B cell (primary cell): ENCODE results near the gene PTCRA. TPM values are rescaled to one million over a fixed set of nuclear protein-coding genes. Genes with fewer than 3 reads are reported as not detected.

ENCODE experiments used
- ATAC-seq: fragments of 200-7000 bp; cut with Tn5 transposase; one replicate; pipeline ENCODE4 v1.10.0; 2021; ENCODE audit warnings: low read depth, mild to moderate bottlenecking, moderate number of reproducible peaks, moderate library complexity
- CTCF ChIA-PET: fragments of 350-600 bp; sonication (Branson Sonifier 250); formaldehyde crosslinking; loops from one replicate; lab custom pipeline; 2021; ENCODE audit warnings: antibody characterized with exemption, inconsistent platforms; lab: Charles Lee
- POLR2A ChIA-PET: fragments of 350-600 bp; sonication (Branson Sonifier 250); formaldehyde crosslinking; loops from one replicate; lab custom pipeline; 2021; ENCODE audit warnings: antibody characterized with exemption; lab: Charles Lee
- DNase-seq: peaks from one replicate; pipeline ENCODE4 v3.0.0; 2013
- H2AFZ ChIP-seq: 2 replicates; pipeline ENCODE4 v1.6.1; 2012; ENCODE audit warnings: mild to moderate bottlenecking, low read depth, low read length; ENCODE audit not compliant: insufficient read depth, poor library complexity, severe bottlenecking
- H3K27ac ChIP-seq, 2 donors: 1 replicate in 1 of 2; 2 replicates in 1 of 2; pipeline ENCODE4 v1.5.1; 2012 to 2013; ENCODE audit warnings: low read length in 2 of 2, mild to moderate bottlenecking in 2 of 2, moderate library complexity in 1 of 2
- H3K27me3 ChIP-seq, 4 experiments: fragments of 200-600 bp in 1 of 4; sonication (generic) in 1 of 4; replicated peaks in 1 of 4; 1 replicate in 2 of 4; 2 replicates in 2 of 4; pipeline versions ENCODE4 v1.6.1 to v1.7.0; 2013 to 2016; ENCODE audit warnings: low read length in 3 of 4, mild to moderate bottlenecking in 2 of 4, mixed read lengths in 1 of 4, moderate library complexity in 1 of 4; ENCODE audit not compliant: insufficient read depth in 4 of 4, control insufficient read depth in 3 of 4; ENCODE audit errors: control extremely low read depth in 1 of 4
- H3K36me3 ChIP-seq, 2 experiments: replicated peaks in 1 of 2; 1 replicate in 1 of 2; 2 replicates in 1 of 2; pipeline versions ENCODE4 v1.6.1 to v1.7.1; 2013; ENCODE audit warnings: low read length in 1 of 2; ENCODE audit not compliant: insufficient read depth in 2 of 2, control insufficient read depth in 1 of 2; ENCODE audit errors: control extremely low read depth in 1 of 2, extremely low read depth in 1 of 2
- H3K4me1 ChIP-seq, 2 donors: fragments of 200-600 bp in 1 of 2; sonication (generic) in 1 of 2; 1 replicate in 1 of 2; 2 replicates in 1 of 2; pipeline versions ENCODE4 v1.5.1 to v1.6.1; 2013 to 2017; ENCODE audit warnings: low read length in 2 of 2; ENCODE audit not compliant: control insufficient read depth in 2 of 2, insufficient read depth in 2 of 2
- H3K4me2 ChIP-seq: replicated peaks from 2 replicates; pipeline ENCODE3; 2012; ENCODE audit warnings: mild to moderate bottlenecking, low read depth, low read length; ENCODE audit not compliant: poor library complexity, severe bottlenecking
- H3K4me3 ChIP-seq, 5 experiments: fragments of 200-600 bp in 1 of 5; sonication (generic) in 1 of 5; 1 replicate in 3 of 5; 2 replicates in 2 of 5; pipeline versions ENCODE4 v1.5.1 to v1.7.0; 2011 to 2016; ENCODE audit warnings: low read length in 4 of 5, mild to moderate bottlenecking in 4 of 5, low read depth in 2 of 5, control low read depth in 1 of 5, moderate library complexity in 1 of 5; ENCODE audit not compliant: insufficient read depth in 1 of 5; ENCODE audit errors: control extremely low read depth in 1 of 5, extremely low read depth in 1 of 5
- H3K79me2 ChIP-seq: fragments of 200-600 bp; sonication (generic); one replicate; pipeline ENCODE4 v1.6.0; 2016; ENCODE audit warnings: low read length; ENCODE audit not compliant: control insufficient read depth, insufficient read depth
- H3K9ac ChIP-seq: fragments of 200-600 bp; sonication (generic); 2 replicates; pipeline ENCODE4 v1.6.1; 2017; ENCODE audit warnings: mild to moderate bottlenecking, low read length, moderate library complexity
- H3K9me3 ChIP-seq, 3 donors: one replicate each; pipeline versions ENCODE4 v1.6.1 to v1.7.1; 2013; ENCODE audit warnings: low read length in 2 of 3; ENCODE audit not compliant: control insufficient read depth in 2 of 3, insufficient read depth in 1 of 3; ENCODE audit errors: control extremely low read depth in 1 of 3
- H4K20me1 ChIP-seq: 2 replicates; pipeline ENCODE4 v1.6.0; 2012; ENCODE audit warnings: mild to moderate bottlenecking, low read length; ENCODE audit not compliant: insufficient read depth, control insufficient read depth, poor library complexity, severe bottlenecking
- H3K27ac Mint-ChIP-seq: one replicate; pipeline ENCODE4 v1.8.0; 2021; ENCODE audit warnings: mixed read lengths
- H3K27me3 Mint-ChIP-seq: one replicate; pipeline ENCODE4 v1.8.0; 2021; ENCODE audit warnings: mixed read lengths
- H3K4me1 Mint-ChIP-seq: one replicate; pipeline ENCODE4 v1.8.0; 2021; ENCODE audit warnings: mixed read lengths
- H3K4me3 Mint-ChIP-seq: one replicate; pipeline ENCODE4 v1.8.0; 2021; ENCODE audit warnings: mixed read lengths
- H3K9me3 Mint-ChIP-seq: one replicate; pipeline ENCODE4 v1.8.0; 2022; ENCODE audit warnings: mixed read lengths; ENCODE audit not compliant: insufficient read depth
- EZH2 ChIP-seq: IDR thresholded peaks from 2 replicates; pipeline ENCODE4 v1.6.1; 2012; ENCODE audit warnings: borderline replicate concordance, low read depth, mild to moderate bottlenecking, moderate library complexity, low read length; ENCODE audit not compliant: insufficient read depth, poor library complexity, severe bottlenecking
- WGBS: methylation state at CpG from one replicate; pipeline ENCODE4 v1.1.5; 2013; ENCODE audit warnings: missing lambda C conversion rate; ENCODE audit not compliant: insufficient coverage; 5-methylcytosine and 5-hydroxymethylcytosine counted together
- intact Hi-C: fragments of 100-400 bp; cut with micrococcal nuclease; formaldehyde crosslinking; loops from one replicate; pipeline ENCODE4 v1.10.0; 2022
- polyA plus RNA-seq: library from polyadenylated mRNA; depleted of rRNA; stranded (reverse); fragments of >200 nt; gene quantifications from 2 replicates; pipeline ENCODE4 v1.2.3, GENCODE V29; 2012
- total RNA-seq, 2 donors: library from RNA; stranded (reverse); fragments of 120-200 nt in 1 of 2; gene quantifications; 1 replicate in 1 of 2; 2 replicates in 1 of 2; pipeline versions ENCODE4 v1.2.3 to v1.2.4, GENCODE V29; 2013 to 2022
- TF ChIP-seq, protein P1 (sequence below): fragments of 200-600 bp; IDR thresholded peaks from one replicate; pipeline ENCODE4 v1.8.0; 2022; ENCODE audit warnings: antibody characterized with exemption, mild to moderate bottlenecking

Gene PTCRA
- total and polyA plus RNA-seq, 2 donors (not counting 1 experiment from before 2014, with no cell fraction given), result not detected

DNA sequence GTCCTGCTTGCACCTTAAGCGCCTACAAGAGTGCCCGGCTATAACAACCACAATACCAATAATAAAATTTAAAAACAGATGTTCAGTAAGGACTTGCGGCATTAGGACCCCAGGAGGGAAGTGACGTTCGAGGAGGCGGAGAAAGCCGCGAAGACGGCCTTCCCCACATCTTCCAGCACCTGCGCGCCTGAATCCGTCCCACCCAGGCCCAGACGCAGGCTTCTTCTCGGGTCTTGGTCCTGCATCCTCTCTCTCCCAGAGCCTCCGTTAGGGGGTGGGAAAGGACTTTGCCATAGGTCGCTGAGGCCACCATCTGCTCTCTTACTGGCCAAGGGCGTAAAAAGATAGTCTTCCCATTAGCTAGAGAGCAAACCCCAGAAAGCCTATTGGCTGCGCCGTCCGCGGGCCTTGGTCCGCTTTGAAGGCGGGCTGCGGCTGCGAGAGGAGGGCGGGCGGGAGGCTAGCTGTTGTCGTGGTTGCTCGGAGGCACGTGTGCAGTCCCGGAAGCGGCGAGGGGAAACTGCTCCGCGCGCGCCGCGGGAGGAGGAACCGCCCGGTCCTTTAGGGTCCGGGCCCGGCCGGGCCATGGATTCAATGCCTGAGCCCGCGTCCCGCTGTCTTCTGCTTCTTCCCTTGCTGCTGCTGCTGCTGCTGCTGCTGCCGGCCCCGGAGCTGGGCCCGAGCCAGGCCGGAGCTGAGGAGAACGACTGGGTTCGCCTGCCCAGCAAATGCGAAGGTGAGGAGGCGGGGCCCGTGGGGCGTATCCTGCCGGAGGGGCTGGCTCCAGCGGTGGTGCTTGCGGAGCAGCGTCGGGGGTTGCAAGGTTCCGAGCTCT lies 13.3 kb downstream of the PTCRA start, which contains the start of gene CNPY3:
CNPY3 (plus strand) TSS at position 495 of the 835 bp plus-strand sequence; CDS start at position 586, 91 bp downstream.
- Histone ChIP-seq H3K4me2 (peak within 1 kb of the TSS; percentile 94), H3K9me3 (no peaks in the 10 kb centered on the region), H3K79me2 (peaks cover 47% of the 10 kb centered on the region), H3K27me3 (no peaks in the 10 kb centered on the region), H3K4me3 (peak within 1 kb of the TSS; percentile 86 to 89 (median 87)), H3K9ac (peak within 1 kb of the TSS; percentile 85), H3K27ac (peak within 1 kb of the TSS; percentile 94 to 97), H3K36me3 (peaks cover under 1 to 25% of the 10 kb centered on the region in 2 experiments), H4K20me1 (peaks cover 42% of the 10 kb centered on the region), H2AFZ (peak within 1 kb of the TSS; percentile 83), H3K4me1 (peaks cover 44 to 49% of the 10 kb centered on the region in 2 donors)
- intact Hi-C loops, result loop anchor here (1.0 to 10.0 kb wide), 15 partner anchors 28 to 700 kb away; partner anchors contain the start of genes BICRAL, CUL9, GTPBP2 and KLC4
- under 1% methylated on average over 49 of the region's 63 CpGs for WGBS
- TF ChIP-seq, protein P1, sequence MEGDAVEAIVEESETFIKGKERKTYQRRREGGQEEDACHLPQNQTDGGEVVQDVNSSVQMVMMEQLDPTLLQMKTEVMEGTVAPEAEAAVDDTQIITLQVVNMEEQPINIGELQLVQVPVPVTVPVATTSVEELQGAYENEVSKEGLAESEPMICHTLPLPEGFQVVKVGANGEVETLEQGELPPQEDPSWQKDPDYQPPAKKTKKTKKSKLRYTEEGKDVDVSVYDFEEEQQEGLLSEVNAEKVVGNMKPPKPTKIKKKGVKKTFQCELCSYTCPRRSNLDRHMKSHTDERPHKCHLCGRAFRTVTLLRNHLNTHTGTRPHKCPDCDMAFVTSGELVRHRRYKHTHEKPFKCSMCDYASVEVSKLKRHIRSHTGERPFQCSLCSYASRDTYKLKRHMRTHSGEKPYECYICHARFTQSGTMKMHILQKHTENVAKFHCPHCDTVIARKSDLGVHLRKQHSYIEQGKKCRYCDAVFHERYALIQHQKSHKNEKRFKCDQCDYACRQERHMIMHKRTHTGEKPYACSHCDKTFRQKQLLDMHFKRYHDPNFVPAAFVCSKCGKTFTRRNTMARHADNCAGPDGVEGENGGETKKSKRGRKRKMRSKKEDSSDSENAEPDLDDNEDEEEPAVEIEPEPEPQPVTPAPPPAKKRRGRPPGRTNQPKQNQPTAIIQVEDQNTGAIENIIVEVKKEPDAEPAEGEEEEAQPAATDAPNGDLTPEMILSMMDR, result no peak
- no peak for TF ChIP-seq EZH2
- peak; percentile 75 for ATAC-seq
- H3K27ac Mint-ChIP-seq, result peak within 1 kb of the TSS; percentile 100
- H3K4me1 Mint-ChIP-seq, result peaks cover 49% of the 10 kb centered on the region
- no peaks in the 10 kb centered on the region for H3K27me3 Mint-ChIP-seq
- DNase-seq, result peak; percentile 97
- CTCF ChIA-PET, result interaction anchor here (0.7 to 2.1 kb wide), 13 partner anchors 16 to 1150 kb away, joined by 3 to 8 read pairs (median 5); partner anchors contain the start of genes CUL9, KLHDC3, MEA1 and PPP2R5D
- POLR2A ChIA-PET, result interaction anchor here (0.6 to 3.2 kb wide), 28 partner anchors 14 to 1458 kb away, joined by 3 to 53 read pairs (median 5); partner anchors contain the start of genes BICRAL, CDC5L, CUL7 and DNPH1
- peak within 1 kb of the TSS; percentile 100 for H3K4me3 Mint-ChIP-seq
- no peaks in the 10 kb centered on the region for H3K9me3 Mint-ChIP-seq
